Mucosa of gallbladder (tissue), 1 donor: Measurements from ENCODE around the gene FOXL3. TPM values are rescaled to one million over a fixed set of nuclear protein-coding genes. Genes with fewer than 3 reads are reported as not detected.

Source experiments
- DNase-seq: peaks from one replicate; pipeline ENCODE4 v3.0.0-alpha.2; 2020; ENCODE audit warnings: low spot score
- total RNA-seq: library from RNA; stranded (reverse); gene quantifications from one replicate; pipeline ENCODE4 v1.2.1, GENCODE V29; 2021
- donor health status: DM: no; HTN: no; CAD: no.

The FOXL3 gene
- total RNA-seq, 1 donor from 2014 or later: not detected

DNA sequence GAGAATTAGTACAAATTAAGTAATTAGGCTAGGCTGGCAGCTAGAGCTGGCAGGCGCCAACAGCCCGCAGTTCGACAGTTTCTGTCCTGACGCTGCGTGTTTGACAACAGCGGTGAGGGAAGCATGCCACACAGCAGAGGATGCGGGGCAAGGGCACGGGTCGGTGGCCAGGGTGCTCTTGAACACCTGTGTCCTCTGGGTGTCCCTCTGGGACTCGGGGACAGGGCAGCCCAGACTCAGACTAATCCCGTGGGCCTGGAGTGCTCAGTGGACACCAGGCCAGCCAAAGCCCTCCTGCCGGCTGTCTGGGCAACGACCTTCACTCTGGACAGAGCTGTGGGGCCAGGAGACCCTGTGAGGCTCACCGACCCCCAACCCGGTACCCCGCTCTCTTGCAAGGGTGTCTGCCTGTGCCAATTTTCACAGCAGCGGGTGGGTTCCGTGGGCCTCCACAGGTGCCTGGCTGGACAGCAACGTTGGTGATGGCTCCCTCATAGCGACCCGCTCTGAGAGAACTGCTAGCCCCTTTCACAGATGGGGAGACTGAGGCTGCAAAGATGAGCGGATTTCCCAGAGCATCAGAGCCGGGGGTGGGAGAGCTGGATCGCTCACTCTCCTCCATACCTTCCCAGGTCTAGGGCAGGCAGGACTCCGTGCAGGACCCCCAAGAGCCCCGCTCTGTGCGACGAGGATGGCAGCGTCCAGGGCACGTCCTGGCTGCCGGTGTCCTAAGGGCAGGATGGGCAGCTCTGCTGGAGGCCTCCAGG is 48.5 kb downstream of the FOXL3 start:
- no peak for DNase-seq

DNA sequence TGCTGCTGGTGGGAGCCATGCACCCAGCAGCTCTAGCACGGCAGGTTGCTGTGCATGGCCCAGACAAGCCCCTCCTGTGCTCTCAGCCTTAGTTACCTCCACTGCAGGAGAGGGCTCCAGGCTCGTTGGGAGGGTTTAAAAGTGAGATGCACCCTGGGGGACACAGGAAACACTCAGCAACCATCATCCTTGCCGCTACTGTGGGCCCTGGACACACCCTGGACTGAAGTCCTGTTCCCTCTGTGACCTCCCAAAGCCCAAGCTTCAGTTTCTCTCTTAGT is 49.0 kb downstream of the FOXL3 start:
- DNase-seq: no peak

DNA sequence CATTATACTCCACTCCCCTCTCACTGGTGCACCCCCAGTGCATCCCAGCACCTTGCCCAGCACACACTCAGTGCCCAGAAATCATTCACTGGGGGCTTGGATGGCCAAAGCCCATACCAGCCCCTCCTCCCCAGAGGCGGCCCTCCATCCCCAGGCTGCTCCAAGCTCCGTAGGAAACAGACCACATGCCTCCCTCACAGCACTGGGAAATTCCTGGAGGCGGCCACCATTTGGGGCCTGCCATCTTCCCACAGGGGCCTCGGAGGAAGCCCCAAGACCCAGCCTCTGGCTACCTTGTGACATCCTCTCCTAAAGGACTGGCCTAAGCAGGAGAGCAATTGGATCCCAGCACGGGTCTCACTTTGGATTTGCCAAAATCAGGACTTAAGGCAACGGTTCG is 49.7 kb downstream of the FOXL3 start:
- DNase-seq: no peak

GRCh38 chr7:340200-340937 is 50.4 kb downstream of the FOXL3 start:
- no peak for DNase-seq

Other genes starting within 250 kb of the FOXL3 start
- gene FAM20C, start 97.6 kb upstream of the FOXL3 start, total RNA-seq: 99.2 TPM
- 51.2 TPM for gene PDGFA, start 229.7 kb downstream of the FOXL3 start, total RNA-seq